ENCODE data around the gene PITPNB. TPM values are rescaled to one million over a fixed set of nuclear protein-coding genes. Genes with fewer than 3 reads are reported as not detected.

Gene PITPNB
- total RNA-seq, 4 donors from 2014 or later: 49.2 to 95.0 (median 75.6) TPM

DNA sequence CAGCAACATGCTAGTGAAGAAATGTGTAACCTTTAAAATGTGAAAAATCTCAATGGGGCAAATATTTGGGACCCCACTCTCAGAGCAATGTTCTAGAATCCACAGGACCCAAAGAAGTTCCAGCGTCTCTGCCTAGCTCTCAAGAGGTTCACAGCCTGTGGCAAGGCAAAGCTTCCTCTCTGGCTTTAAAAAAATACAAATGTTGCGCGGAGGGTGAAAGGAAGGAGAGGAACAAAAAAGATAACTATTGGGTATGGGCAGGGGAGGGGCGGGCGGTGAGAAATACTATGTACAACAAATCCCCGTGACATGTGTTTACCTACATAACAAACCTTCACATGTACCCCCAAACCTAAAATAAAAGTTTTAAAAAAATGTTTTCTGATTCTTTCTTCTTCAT lies 53.6 kb downstream of the PITPNB start:
- DNase-seq (ENCODE audit: low spot score): no peak
- no peak for ATAC-seq (ENCODE audit: low FRiP score)
- TF ChIP-seq, protein P1, sequence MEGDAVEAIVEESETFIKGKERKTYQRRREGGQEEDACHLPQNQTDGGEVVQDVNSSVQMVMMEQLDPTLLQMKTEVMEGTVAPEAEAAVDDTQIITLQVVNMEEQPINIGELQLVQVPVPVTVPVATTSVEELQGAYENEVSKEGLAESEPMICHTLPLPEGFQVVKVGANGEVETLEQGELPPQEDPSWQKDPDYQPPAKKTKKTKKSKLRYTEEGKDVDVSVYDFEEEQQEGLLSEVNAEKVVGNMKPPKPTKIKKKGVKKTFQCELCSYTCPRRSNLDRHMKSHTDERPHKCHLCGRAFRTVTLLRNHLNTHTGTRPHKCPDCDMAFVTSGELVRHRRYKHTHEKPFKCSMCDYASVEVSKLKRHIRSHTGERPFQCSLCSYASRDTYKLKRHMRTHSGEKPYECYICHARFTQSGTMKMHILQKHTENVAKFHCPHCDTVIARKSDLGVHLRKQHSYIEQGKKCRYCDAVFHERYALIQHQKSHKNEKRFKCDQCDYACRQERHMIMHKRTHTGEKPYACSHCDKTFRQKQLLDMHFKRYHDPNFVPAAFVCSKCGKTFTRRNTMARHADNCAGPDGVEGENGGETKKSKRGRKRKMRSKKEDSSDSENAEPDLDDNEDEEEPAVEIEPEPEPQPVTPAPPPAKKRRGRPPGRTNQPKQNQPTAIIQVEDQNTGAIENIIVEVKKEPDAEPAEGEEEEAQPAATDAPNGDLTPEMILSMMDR (IDR thresholded peaks at IDR 0.05): no peak

DNA sequence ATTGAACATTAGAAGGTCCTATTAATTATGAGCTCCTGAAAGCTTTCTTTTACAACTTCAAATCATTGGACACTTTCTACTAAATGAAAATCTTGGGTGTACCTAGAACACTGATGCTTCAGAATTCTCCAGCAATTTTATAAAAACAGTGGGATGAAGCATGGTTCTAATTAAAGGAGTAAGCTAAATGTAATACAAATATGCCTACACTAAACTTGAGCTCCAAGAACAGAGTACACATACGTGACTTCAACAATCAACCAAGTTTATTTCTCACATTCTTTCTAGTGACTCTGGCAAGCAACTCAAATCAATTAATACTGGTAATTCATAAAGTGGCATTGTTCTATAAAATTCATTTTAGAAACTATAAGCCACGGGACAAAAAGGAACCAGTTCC lies 55.5 kb downstream of the PITPNB start:
- ATAC-seq (ENCODE audit: low FRiP score) (no peak), DNase-seq (ENCODE audit: low spot score) (no peak)
- TF ChIP-seq, protein P1 (IDR thresholded peaks at IDR 0.05): no peak

DNA sequence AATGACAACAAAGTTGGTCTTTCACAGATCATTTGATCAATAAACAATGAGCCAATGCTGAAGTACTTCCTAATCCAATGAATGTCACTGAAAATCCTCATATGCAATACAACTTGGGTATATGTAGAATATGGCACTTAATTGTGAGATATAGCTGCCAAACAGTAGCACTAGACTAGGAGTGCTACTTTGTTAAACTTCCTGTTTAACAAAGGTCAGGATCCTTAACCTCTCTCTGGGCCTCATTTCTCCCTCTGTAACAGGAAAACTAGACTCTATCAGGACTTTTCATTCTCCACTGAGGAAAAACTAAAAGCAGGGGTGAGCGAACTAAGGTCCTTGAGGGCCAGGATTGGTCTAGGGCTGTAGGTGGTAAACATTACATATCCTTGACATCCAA lies 56.1 kb downstream of the PITPNB start:
- DNase-seq (ENCODE audit: low spot score): no peak
- TF ChIP-seq, protein P1 (IDR thresholded peaks at IDR 0.05): no peak
- no peak for ATAC-seq (ENCODE audit: low FRiP score)

DNA sequence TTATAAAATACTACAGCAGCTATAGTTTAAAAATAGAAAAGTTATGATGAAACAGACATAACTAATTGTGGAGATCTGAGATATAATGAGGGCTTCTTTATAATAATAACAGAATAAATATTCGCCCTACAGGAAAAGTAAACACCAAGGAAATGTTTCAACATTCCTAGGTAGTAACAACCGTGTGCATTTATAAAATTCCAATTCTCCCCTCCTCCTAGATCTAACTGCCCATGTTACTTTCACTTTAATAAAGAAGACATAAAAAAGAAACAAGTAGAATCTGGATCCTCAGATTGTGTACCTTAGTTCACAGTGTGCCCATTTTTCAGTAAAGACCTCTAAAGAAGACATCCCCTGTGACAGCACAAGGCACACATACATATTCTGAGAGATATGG lies 59.7 kb downstream of the PITPNB start:
- no peak for ATAC-seq (ENCODE audit: low FRiP score)
- TF ChIP-seq, protein P1 (IDR thresholded peaks at IDR 0.05): no peak

DNA sequence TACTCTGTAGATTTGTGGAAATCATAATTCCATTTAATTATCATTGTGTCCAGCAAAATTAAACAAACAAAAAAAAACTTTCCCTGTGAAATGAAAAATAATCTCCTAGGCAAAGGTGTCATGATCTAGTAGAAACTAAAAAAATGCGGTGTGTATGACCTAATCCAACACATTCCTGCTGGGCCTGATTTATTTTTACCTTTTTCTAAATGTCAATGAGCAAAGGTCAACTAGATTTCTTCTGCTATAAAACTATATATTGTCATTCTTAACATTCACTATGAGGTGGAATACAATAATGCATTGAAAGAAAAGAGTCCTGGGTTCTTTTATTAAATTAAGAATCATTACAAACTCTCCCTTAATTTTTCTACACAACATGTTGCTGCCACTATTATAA lies 60.4 kb downstream of the PITPNB start:
- ATAC-seq (ENCODE audit: low FRiP score) (no peak), DNase-seq (ENCODE audit: low spot score) (no peak)
- TF ChIP-seq, protein P1 (IDR thresholded peaks at IDR 0.05): no peak

More for the DNA sequence above, 59.7 kb downstream of the PITPNB start:
- no peak for DNase-seq (ENCODE audit: low spot score)

DNA sequence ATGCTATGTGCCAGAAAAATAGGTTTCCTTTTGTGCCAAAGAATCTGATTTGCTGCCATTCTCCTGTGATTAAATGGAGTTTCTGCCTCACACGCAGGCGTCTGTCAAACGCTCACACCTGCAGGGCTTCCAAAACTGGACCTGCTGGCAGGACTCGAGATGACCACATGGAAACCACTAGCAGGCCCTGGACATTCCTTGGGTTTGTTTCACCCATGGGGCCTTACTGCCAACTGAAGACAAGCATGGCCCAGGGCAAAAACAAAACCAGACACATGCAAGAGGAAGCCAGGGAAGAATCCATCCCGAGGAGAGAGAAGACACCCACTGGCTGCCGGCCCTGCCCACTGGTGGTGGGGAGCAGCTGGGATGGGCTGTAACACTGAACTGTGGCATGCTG lies 61.6 kb downstream of the PITPNB start:
- ATAC-seq (ENCODE audit: low FRiP score): no peak
- TF ChIP-seq, protein P1 (IDR thresholded peaks at IDR 0.05): no peak
- no peak for DNase-seq (ENCODE audit: low spot score)

DNA sequence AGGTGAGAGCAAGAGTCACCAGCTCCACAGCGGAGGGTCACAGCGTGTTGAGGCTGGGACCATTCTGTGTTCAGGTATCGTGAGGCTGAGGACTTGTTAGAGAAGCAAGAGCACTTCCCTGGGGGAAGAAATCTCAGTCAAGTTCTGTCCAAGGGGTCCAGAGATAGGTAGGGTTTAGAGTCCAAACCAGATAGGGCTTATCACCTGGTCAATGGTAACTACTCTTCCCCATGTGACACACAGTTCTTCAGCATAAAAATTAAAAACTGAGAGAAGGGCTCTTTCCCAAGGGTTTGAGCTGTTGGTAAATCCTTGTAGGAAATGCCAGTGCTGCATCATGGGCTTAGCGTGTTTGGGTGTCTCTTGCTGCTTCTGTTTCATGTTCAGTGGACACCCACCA lies 62.7 kb downstream of the PITPNB start:
- no peak for DNase-seq (ENCODE audit: low spot score)
- no peak for ATAC-seq (ENCODE audit: low FRiP score)
- TF ChIP-seq, protein P1 (IDR thresholded peaks at IDR 0.05): no peak

Data from omental fat pad (tissue), 4 donors.